ENCODE results near the gene LMO1.

DNA sequence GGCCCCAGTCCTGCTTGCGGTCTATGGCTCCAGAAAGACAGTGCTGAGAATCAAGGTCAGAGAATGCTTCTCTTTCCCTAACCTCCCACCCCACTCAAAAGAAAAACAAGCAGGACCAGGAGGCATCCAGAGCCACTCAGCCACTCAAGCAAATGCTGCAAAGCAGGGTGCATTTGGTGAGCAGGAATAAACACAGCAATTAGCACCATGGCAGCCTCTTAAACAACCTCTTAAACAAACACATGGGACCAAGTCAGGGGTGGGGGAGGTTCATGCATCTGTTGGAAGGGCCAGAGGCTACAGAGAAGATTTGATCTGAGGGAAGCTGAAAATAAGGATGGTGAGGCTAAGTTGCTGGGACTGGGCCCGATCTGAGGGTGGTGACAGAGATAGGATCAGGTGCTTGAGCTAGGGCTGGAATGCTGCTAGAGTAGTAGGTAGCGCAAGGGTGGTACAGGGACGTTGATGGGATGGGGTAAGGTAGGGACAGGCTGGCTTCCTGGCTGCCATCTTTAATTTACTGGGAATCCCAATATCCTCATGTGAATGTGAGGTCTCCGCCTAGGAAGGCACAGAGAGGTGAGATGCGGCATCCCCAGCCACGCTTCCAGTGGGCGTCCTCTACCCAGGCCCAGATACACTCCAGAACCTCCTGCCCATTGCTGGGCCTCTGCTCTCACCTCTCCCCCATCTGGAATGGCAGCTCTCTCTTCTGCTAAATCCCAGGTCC lies 26.6 kb upstream of the LMO1 start:
- TF ChIP-seq, protein P1, sequence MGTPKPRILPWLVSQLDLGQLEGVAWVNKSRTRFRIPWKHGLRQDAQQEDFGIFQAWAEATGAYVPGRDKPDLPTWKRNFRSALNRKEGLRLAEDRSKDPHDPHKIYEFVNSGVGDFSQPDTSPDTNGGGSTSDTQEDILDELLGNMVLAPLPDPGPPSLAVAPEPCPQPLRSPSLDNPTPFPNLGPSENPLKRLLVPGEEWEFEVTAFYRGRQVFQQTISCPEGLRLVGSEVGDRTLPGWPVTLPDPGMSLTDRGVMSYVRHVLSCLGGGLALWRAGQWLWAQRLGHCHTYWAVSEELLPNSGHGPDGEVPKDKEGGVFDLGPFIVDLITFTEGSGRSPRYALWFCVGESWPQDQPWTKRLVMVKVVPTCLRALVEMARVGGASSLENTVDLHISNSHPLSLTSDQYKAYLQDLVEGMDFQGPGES (IDR thresholded peaks at IDR 0.05; ENCODE audit: low read depth, low read length): no peak
- TF ChIP-seq TAF1 (IDR thresholded peaks at IDR 0.05; ENCODE audit: borderline replicate concordance, low read depth, low read length) (no peak), NRF1 (IDR thresholded peaks at IDR 0.05; ENCODE audit: low read depth, low read length) (no peak), GABPA (IDR thresholded peaks at IDR 0.05; ENCODE audit: low read depth) (no peak), RXRA (IDR thresholded peaks at IDR 0.05; ENCODE audit: borderline replicate concordance, low read depth) (no peak), RAD21 (IDR thresholded peaks at IDR 0.05; ENCODE audit: low read length) (no peak)
- TF ChIP-seq, protein P2, sequence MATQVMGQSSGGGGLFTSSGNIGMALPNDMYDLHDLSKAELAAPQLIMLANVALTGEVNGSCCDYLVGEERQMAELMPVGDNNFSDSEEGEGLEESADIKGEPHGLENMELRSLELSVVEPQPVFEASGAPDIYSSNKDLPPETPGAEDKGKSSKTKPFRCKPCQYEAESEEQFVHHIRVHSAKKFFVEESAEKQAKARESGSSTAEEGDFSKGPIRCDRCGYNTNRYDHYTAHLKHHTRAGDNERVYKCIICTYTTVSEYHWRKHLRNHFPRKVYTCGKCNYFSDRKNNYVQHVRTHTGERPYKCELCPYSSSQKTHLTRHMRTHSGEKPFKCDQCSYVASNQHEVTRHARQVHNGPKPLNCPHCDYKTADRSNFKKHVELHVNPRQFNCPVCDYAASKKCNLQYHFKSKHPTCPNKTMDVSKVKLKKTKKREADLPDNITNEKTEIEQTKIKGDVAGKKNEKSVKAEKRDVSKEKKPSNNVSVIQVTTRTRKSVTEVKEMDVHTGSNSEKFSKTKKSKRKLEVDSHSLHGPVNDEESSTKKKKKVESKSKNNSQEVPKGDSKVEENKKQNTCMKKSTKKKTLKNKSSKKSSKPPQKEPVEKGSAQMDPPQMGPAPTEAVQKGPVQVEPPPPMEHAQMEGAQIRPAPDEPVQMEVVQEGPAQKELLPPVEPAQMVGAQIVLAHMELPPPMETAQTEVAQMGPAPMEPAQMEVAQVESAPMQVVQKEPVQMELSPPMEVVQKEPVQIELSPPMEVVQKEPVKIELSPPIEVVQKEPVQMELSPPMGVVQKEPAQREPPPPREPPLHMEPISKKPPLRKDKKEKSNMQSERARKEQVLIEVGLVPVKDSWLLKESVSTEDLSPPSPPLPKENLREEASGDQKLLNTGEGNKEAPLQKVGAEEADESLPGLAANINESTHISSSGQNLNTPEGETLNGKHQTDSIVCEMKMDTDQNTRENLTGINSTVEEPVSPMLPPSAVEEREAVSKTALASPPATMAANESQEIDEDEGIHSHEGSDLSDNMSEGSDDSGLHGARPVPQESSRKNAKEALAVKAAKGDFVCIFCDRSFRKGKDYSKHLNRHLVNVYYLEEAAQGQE (IDR thresholded peaks at IDR 0.05; ENCODE audit: low read depth, low read length): no peak
- TF ChIP-seq, protein P3, sequence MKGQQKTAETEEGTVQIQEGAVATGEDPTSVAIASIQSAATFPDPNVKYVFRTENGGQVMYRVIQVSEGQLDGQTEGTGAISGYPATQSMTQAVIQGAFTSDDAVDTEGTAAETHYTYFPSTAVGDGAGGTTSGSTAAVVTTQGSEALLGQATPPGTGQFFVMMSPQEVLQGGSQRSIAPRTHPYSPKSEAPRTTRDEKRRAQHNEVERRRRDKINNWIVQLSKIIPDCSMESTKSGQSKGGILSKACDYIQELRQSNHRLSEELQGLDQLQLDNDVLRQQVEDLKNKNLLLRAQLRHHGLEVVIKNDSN (IDR thresholded peaks at IDR 0.05; ENCODE audit: borderline replicate concordance, low read depth): no peak
- TF ChIP-seq, protein P4, sequence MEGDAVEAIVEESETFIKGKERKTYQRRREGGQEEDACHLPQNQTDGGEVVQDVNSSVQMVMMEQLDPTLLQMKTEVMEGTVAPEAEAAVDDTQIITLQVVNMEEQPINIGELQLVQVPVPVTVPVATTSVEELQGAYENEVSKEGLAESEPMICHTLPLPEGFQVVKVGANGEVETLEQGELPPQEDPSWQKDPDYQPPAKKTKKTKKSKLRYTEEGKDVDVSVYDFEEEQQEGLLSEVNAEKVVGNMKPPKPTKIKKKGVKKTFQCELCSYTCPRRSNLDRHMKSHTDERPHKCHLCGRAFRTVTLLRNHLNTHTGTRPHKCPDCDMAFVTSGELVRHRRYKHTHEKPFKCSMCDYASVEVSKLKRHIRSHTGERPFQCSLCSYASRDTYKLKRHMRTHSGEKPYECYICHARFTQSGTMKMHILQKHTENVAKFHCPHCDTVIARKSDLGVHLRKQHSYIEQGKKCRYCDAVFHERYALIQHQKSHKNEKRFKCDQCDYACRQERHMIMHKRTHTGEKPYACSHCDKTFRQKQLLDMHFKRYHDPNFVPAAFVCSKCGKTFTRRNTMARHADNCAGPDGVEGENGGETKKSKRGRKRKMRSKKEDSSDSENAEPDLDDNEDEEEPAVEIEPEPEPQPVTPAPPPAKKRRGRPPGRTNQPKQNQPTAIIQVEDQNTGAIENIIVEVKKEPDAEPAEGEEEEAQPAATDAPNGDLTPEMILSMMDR (IDR thresholded peaks at IDR 0.05): no peak
- TF ChIP-seq, protein P5, sequence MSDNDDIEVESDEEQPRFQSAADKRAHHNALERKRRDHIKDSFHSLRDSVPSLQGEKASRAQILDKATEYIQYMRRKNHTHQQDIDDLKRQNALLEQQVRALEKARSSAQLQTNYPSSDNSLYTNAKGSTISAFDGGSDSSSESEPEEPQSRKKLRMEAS (IDR thresholded peaks at IDR 0.05; ENCODE audit: low read depth): no peak
